Measurements from ENCODE around the gene HDAC3.

DNA sequence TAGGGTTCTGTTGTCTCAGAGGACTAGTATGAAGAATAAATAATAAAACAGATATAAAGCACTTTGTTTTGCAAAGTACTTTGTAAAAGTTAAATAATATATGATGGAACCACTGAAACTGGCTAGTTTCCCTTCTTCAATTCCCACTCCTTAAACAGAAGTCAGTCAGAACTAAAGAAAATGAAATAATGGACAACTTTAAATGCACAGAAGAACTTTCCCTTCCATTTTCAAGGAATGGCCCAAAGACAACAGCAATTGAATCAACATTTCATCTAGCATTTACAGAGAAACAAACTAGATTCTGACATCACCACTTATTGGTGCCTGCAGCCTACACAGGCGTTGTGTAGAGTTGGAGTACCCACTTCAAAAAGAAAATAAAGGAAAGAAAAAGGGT lies 34.0 kb downstream of the HDAC3 start:
- no peak for TF ChIP-seq CTCF (IDR thresholded peaks at IDR 0.05)
- no peak for TF ChIP-seq EP300 (IDR thresholded peaks at IDR 0.05)
- no peak for TF ChIP-seq POLR2A (IDR thresholded peaks at IDR 0.05)

All from ovary (tissue), 3 donors.